ENCODE results near the gene BCL6B.

DNA sequence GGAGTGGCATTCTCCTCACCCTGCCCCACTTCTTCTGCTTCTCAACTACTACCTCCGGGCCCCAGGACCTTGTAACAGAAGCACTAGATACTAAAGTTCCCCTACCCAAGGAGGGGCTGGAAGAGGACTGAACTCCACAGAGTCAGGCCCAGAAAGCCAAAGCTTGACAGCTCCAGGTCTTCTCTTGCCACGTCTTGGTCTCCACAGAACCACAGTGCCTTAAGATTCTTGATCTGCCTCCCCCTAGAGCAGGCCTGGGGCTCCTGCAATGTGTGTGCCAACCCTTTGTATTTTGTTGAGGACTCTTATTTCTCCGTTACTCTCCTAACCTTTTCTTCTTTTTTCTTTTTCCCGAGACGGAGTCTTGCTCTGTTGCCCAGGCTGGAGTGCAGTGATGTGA lies 17.0 kb downstream of the BCL6B start:
- TF ChIP-seq CTCF (IDR thresholded peaks at IDR 0.05) (no peak), ZFX (IDR thresholded peaks at IDR 0.05; ENCODE audit: borderline replicate concordance) (no peak)

Measured in 22Rv1 (cell line).